KG1 (cell line): ENCODE results near the gene MLN.

Experiments
- DNase-seq: peaks from one replicate; lab custom pipeline; 2025; lab: John Stamatoyannopoulos, UW

The MLN gene

GRCh38 chr6:33771146-33772081 lies 32.4 kb downstream of the MLN start:
- DNase-seq = peak; percentile 36

DNA sequence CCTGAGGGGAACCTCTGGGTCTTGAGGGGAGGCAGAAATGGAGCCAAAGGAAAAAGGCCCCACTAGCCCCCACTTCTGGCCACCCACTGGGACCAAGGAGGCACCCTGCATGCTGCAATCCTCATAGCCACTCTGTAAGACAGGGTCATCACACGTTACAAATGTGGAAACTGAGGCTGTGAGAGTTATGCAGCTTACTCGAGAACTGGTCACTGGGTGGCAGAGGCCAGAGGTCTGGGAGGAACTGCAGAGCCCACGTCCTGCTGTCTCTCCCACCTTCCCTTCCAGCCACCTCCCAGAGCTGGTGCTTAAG lies 33.0 kb downstream of the MLN start:
- DNase-seq = no peak

DNA sequence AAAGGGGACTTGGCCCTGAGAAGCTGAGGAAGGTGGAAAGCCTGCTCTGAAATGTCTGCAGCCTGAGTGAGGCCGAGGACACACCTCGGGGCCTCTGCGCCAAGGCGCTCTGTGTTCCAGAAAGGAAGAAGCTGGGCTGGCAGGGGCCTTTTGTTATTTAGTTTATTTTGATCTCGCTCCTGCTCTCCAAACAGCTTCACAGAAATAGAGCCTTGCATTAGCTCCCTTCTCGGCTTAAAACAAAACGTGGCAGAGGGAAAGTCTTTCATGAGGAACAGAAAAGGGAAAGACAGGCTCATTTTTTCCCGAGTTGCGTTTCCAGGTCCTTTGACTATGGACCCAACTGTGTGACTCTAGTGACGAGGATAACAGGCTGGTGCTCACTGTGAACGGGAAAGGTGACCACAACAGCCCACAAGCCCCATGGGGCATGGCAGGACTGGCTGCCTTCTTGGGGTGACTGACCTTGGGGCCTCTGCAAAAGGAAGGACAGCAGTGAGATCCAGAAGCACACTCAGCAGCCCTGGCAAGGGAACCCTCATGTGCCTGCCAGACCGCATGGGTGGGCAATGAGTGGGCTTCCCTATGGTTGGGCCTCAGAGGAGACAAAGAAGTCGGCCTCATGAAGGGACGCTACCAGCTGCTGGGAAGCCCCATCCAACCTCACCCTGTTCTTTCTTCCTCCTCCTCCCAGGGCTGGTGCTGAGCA lies 33.5 kb downstream of the MLN start:
- no peak for DNase-seq

DNA sequence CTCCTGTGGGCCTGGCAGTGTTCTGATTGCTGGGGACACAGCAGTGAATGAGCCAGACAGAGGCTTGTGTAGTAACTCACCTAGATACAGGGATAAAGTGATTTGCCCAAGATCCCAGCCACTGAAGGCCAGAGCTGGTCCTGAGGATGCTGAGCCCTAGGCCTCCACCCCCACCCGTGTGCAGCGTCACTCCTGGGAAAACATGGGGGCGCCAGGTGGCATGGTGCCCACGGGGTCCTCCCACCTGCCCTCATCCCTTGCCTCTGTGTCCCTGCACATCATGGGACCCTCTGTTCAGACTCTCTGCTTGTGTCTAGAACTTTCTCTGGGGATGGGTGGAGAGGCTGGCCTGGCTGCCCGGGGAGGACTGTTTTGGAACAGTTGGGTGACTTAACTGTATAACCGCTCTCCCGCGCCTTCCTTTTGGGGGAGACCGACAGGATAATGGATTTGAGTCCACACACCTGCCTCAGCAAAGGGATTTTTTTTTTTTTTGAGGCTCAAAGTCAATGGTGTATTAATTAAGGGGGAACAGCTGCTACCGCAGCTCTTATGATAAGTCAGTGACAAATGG lies 34.5 kb downstream of the MLN start:
- no peak for DNase-seq

- peak; percentile 24 for DNase-seq
These were observed 35.1 kb downstream of the MLN start for GRCh38 chr6:33768644-33769120.

DNA sequence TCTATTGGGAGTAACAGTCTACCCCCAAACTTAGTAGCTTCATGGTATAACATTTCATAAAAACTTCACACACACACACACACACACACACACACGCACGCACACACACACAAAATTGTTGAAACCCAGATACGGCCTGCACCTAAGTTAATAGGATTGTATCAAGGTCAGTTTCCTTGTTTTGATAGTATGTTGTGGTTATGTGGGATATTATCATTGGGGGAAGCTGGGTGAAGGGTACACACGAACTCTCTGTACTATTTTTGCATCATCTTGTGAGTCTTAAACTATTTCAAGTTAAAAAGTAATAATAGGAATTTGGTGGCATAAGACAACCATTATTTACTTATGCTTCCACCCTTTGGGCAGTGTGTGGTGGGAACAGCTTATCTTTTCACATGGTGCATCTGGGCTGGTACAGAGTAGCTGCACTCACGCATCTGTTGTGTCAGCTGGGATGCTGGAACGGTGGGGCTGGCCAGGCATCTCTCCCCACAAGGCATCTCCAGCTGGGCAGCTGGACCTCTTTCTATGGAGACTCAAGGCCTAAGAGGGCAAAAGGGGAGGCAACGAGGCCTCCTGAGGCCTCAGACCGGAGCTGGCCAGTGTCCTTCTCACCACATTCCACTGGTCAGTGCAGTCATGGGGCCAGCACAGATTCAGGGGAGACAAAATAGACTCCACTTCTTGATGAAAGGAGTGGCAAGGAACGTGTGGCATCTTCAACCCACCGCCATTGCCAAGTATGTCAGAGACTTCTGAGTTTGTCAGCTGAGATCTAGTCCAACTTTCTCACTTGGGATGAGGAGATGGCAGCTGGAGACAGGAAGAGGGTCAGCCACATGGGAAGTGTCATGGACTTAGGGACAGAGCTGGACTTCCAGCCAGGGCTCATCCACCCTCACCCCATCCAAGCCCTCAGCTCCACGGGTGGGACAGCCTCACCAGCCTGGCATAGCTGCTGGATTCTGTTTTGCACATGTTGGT lies 36.6 kb downstream of the MLN start:
- DNase-seq = no peak

- DNase-seq = no peak
These were observed 38.4 kb downstream of the MLN start for GRCh38 chr6:33765368-33765767.

- DNase-seq = no peak
These were observed 39.8 kb downstream of the MLN start for GRCh38 chr6:33764036-33764435.

GRCh38 chr6:33763483-33763882 lies 40.3 kb downstream of the MLN start:
- DNase-seq = no peak

DNA sequence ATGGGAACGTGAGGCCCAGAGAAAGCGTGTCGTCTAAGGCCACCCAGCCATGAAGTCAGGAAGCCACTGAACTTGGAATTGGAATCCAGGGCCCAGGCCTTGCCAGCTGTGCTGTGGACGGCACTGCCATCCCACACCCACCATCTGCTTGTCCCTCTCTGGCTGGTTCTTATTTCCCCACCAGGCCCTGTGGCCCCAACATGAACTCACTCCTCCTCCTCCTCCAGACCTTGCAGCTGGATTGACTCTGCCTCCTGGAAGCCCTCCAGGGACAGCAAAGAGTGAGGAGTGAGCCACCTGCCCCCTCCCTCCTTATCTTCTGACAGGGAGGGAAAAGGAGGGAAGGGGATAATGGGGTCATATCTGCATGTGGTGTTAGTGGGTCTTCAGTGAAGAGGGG lies 41.1 kb downstream of the MLN start:
- DNase-seq = no peak

GRCh38 chr6:33761922-33762629 lies 41.7 kb downstream of the MLN start:
- DNase-seq = peak; percentile 9

GRCh38 chr6:33761581-33761921 lies 42.3 kb downstream of the MLN start:
- no peak for DNase-seq

DNA sequence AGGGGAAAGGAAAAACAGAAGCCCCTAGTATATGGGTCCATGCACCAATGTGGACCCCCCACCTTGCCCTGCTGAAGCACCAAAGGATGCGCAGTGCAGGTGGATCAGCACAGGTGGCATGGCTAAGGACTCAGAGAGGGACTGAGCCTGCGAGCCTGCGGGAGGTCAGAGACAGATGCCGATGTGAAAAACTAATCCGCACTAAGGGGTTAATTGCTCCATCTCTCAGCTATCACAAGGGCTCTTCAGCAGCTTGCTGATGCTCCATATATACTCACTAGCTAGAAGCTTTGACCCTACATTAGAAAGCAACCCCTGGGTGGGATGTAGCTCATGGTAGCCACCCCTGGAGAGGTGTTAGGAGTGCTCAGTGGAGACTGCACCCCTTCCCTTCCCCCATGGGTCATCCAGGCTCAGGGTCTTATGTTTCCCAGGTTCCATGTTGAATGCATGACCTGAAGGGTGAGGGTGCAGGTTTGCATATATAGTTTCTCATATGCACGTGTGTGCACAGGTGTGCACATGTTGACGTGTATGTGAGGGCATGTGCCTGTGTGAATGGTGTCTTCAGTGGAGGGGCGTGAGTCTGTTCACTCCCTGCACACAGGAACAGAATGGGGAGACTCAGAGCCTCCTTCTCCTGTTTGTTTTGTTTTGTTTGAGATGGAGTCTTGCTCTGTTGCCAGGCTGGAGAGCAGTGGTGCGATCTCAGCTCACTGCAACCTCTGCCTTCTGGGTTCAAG lies 43.7 kb downstream of the MLN start:
- no peak for DNase-seq

DNA sequence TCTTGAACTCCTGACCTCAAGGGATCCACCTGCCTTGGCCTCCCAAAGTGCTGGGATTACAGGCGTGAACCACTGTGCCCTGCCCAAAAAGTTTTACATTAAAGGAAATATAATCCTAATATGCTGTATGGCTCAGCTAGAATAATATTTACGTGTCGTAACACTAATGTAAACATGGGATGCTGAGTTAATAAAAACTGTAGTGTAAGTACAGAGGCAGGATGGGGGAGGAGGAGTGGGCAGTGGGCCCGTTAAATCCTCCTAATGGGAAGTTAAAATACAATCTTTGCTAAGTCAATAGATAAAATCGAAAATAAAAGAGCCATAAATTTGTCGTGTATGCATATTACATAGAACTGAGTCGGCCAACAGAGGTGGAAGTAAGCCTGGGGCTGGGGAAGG lies 45.0 kb downstream of the MLN start:
- no peak for DNase-seq

GRCh38 chr6:33757906-33758305 lies 45.9 kb downstream of the MLN start:
- no peak for DNase-seq

DNA sequence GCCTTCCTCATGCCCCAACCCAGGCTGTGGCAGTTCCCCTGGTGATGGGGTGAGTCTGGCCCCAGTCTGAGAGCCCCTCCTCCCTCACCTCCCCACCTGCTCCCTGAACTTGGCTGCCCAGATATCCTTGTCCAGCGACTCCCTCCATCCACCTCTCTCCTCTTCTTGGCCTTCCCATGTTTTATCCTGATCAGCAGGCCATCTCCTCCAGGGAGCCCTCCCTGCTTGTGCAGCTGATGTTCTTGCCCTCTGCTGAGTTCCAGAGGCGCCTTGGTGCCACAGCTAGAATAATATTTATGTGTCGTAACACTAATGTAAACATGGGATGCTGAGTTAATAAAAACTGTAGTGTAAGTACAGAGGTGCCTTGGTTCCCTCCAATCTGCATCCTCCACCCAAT lies 46.7 kb downstream of the MLN start:
- DNase-seq = no peak

DNA sequence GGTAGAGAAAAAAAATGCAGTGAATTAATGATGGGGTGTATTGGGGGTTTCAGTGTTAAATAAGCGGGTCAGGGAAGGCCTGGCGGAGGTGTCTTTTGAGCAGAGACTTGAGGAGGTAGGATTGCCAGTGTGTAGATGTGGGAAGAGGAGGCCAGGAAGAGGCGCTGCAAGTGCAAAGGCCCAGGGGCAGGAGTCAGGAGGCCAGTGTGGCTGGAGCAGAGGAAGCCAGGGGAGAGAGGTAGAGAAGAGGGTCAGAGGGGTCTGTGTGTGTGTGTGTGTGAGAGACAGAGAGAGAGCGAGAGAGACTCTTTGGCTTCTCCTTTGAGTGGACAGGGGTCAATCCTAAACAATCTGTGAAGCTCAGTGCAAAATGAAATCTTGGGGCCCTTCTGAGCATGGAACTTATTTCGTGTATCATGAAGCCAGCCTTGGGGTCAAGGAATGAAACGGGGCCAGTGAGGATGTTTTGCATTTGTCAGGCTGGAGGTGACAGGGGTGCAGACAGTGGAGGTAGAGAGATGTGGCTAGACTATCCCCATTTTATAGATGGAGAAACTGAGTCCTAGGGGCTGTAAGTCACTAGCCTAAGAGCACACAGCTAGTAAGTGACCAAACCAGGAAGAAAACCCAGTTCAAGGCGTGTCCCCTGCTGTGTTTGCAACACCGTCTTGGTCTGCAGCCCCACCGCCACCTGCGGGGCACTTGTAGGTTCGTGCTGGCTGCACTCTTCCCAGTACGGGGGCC lies 47.4 kb downstream of the MLN start:
- no peak for DNase-seq

DNA sequence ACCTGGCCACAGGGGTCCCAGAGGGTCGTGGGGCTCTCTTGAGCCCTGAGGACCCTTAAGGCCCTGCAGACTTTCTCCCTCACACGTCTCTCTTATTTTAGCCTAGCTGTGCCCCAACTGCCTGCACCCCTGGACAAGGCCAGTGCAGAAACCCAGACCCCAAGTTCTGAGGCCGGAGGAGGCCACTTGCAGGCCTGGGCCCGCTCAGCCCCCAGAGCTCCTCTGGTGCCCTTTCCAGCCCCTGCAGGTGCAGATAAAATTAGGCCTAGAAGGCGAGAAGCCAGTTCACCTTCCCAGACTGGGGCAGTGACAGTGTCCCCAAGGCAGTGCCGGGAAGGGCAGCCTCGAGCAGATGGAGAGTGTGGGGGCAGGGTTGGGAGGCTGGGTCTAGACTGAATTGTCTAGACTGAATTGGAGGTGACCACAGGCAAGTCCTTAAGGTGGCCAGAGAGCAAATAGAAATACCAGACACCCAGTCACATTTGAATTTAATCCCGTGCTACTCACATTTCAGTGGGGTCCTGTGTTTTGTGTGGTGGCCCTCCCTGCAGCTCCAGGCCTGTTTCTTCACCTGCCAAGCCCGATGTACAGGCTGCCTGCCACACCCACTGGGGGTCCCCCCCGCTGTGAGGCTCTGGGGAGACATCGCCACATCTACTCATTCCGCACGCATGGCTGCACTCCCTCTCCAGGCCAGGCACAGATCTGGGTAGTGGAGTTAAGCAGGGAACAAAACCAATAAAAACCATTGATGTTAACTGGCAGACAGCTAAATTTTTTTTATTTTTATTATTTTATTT lies 48.5 kb downstream of the MLN start:
- DNase-seq = no peak

- DNase-seq = no peak
These were observed 49.6 kb downstream of the MLN start for GRCh38 chr6:33754222-33754621.
